GM12878 (cell line): Measurements from ENCODE around the gene CDC6. TPM values are rescaled to one million over a fixed set of nuclear protein-coding genes. Genes with fewer than 3 reads are reported as not detected.

Experiments
- ATAC-seq: fragments of 200-7000 bp; cut with Tn5 transposase; 3 replicates; pipeline ENCODE4 v1.9.1; 2020; ENCODE audit warnings: mild to moderate bottlenecking, moderate library complexity
- BruUV-seq: library from RNA; stranded (reverse); fragments of 400-500 nt; replicated peaks from 2 replicates; lab custom pipeline; 2021; lab: Mats Ljungman, UMichigan
- CTCF ChIA-PET: fragments of 300-600 bp; sonication (Branson Sonifier 250); formaldehyde crosslinking; extraction: SDS; loops from one replicate; lab custom pipeline; 2021; ENCODE audit warnings: inconsistent platforms; lab: Yijun Ruan, JAX
- POLR2A ChIA-PET: fragments of 350-600 bp; formaldehyde crosslinking; extraction: SDS; loops from one replicate; lab custom pipeline; 2021; ENCODE audit warnings: inconsistent platforms; lab: Charles Lee
- RAD21 ChIA-PET: fragments of 300-600 bp; sonication (Branson Sonifier 250); formaldehyde crosslinking; loops from one replicate; lab custom pipeline; 2023; ENCODE audit warnings: antibody characterized with exemption; ENCODE audit not compliant: unreplicated experiment; lab: Charles Lee
- SMC1A ChIA-PET: fragments of 300-600 bp; sonication (Branson Sonifier 250); formaldehyde crosslinking; loops from one replicate; lab custom pipeline; 2023; ENCODE audit not compliant: unreplicated experiment, uncharacterized antibody; lab: Charles Lee
- DNase-seq: peaks from one replicate; pipeline ENCODE4 v3.0.0-alpha.2; 2011; ENCODE audit warnings: low read depth, low spot score
- FAIRE-seq: peaks from 3 replicates; lab custom pipeline; 2011; peaks lifted over from hg19 to GRCh38; lab: Jason Lieb, UNC
- H2AFZ ChIP-seq: 2 replicates; pipeline ENCODE4 v1.6.0; 2011; ENCODE audit warnings: low read depth, low read length, control low read depth; ENCODE audit not compliant: control insufficient read depth
- H3K27ac ChIP-seq: 2 replicates; pipeline ENCODE4 v1.5.1; 2011; ENCODE audit warnings: control low read depth; ENCODE audit not compliant: control insufficient read depth, insufficient read depth
- H3K27me3 ChIP-seq, 2 experiments: replicated peaks in 1 of 2; 2 replicates each; pipeline versions ENCODE4 v1.6.0 to v1.6.1; 2011; ENCODE audit warnings: low read length in 1 of 2; ENCODE audit not compliant: control insufficient read depth in 2 of 2, insufficient read depth in 2 of 2
- H3K36me3 ChIP-seq, 2 experiments: 2 replicates each; pipeline ENCODE4 v1.5.1; 2011; ENCODE audit warnings: low read length in 1 of 2; ENCODE audit not compliant: control insufficient read depth in 2 of 2, insufficient read depth in 2 of 2
- H3K4me1 ChIP-seq: 2 replicates; pipeline ENCODE4 v1.6.1; 2011; ENCODE audit warnings: mild to moderate bottlenecking, low read length, moderate library complexity, mixed read lengths; ENCODE audit not compliant: control insufficient read depth, insufficient read depth
- H3K4me2 ChIP-seq: 2 replicates; pipeline ENCODE4 v1.6.0; 2011; ENCODE audit warnings: control low read depth; ENCODE audit not compliant: control insufficient read depth, insufficient read depth
- H3K4me3 ChIP-seq: fragments of 200-600 bp; sonication (generic); 2 replicates; pipeline ENCODE4 v1.5.1; 2016
- H3K79me2 ChIP-seq: 2 replicates; pipeline ENCODE4 v1.6.0; 2011; ENCODE audit warnings: low read length; ENCODE audit not compliant: control insufficient read depth, insufficient read depth
- H3K9ac ChIP-seq: 2 replicates; pipeline ENCODE4 v1.8.0; 2011; ENCODE audit warnings: low read length, control low read depth, mixed read lengths; ENCODE audit not compliant: control insufficient read depth, insufficient read depth
- H3K9me3 ChIP-seq: replicated peaks from 3 replicates; pipeline ENCODE4 v1.5.1; 2011; ENCODE audit warnings: mild to moderate bottlenecking, low read length; ENCODE audit not compliant: control insufficient read depth, insufficient read depth
- H4K20me1 ChIP-seq: 2 replicates; pipeline ENCODE4 v1.6.0; 2011; ENCODE audit not compliant: control insufficient read depth, insufficient read depth
- BHLHE40 ChIP-seq, 2 experiments: fragments of 450-650 bp in 1 of 2; IDR thresholded peaks; 2 replicates each; pipeline ENCODE4 v1.6.1; 2011 to 2017; ENCODE audit warnings: low read depth in 2 of 2, borderline replicate concordance in 1 of 2, improper control_type of control experiment in 1 of 2, low read length in 1 of 2, mild to moderate bottlenecking in 1 of 2
- BMI1 ChIP-seq: fragments of 450-650 bp; IDR thresholded peaks from 2 replicates; pipeline ENCODE4 v1.6.1; 2016; ENCODE audit warnings: mild to moderate bottlenecking, moderate library complexity, borderline replicate concordance
- DPF2 ChIP-seq: fragments of 450-650 bp; IDR thresholded peaks from 2 replicates; pipeline ENCODE4 v1.6.1; 2017; ENCODE audit warnings: mild to moderate bottlenecking
- E2F8 ChIP-seq: fragments of 450-650 bp; IDR thresholded peaks from 2 replicates; pipeline ENCODE4 v1.6.1; 2018; ENCODE audit warnings: mild to moderate bottlenecking, low read depth, moderate library complexity; ENCODE audit not compliant: partially characterized antibody
- EED ChIP-seq: sonication (generic); IDR thresholded peaks from 2 replicates; pipeline ENCODE4 v1.6.1; 2016; ENCODE audit warnings: antibody characterized with exemption, low read depth
- EGR1 ChIP-seq, 2 experiments: IDR thresholded peaks; 1 replicate in 1 of 2; 2 replicates in 1 of 2; pipeline ENCODE4 v1.6.1; 2011 to 2012; ENCODE audit warnings: low read depth in 2 of 2, low read length in 2 of 2, borderline replicate concordance in 1 of 2, mild to moderate bottlenecking in 1 of 2, moderate library complexity in 1 of 2
- FOXM1 ChIP-seq: IDR thresholded peaks from 2 replicates; pipeline ENCODE4 v1.6.1; 2012; ENCODE audit warnings: low read depth, mild to moderate bottlenecking, inconsistent platforms, low read length, moderate library complexity
- GATAD2B ChIP-seq: fragments of 450-650 bp; conservative IDR thresholded peaks from 2 replicates; pipeline ENCODE4 v1.6.1; 2017; ENCODE audit warnings: low read depth, mild to moderate bottlenecking, moderate library complexity
- HCFC1 ChIP-seq: fragments of 150-350 bp; IDR thresholded peaks from 2 replicates; pipeline ENCODE4 v1.6.1; 2014; ENCODE audit warnings: low read length
- JUNB ChIP-seq: IDR thresholded peaks from 2 replicates; pipeline ENCODE4 v1.6.1; 2016; ENCODE audit warnings: antibody characterized with exemption, mild to moderate bottlenecking
- MYC ChIP-seq: IDR thresholded peaks from 2 replicates; pipeline ENCODE4 v1.6.1; 2011; ENCODE audit warnings: mild to moderate bottlenecking, low read length, moderate library complexity, inconsistent platforms; ENCODE audit not compliant: insufficient read depth, insufficient replicate concordance, insufficient read length, severe bottlenecking
- NFYA ChIP-seq: IDR thresholded peaks from 2 replicates; pipeline ENCODE4 v1.6.1; 2011; ENCODE audit warnings: low read depth, mild to moderate bottlenecking, low read length, improper control_type of control experiment, borderline replicate concordance
- NR2F1 ChIP-seq: fragments of 450-650 bp; conservative IDR thresholded peaks from 2 replicates; pipeline ENCODE4 v1.6.1; 2017; ENCODE audit warnings: mild to moderate bottlenecking
- RAD21 ChIP-seq: IDR thresholded peaks from 2 replicates; pipeline ENCODE4 v1.6.1; 2011; ENCODE audit warnings: mild to moderate bottlenecking, low read depth, low read length, moderate library complexity; ENCODE audit not compliant: insufficient read depth
- SIN3A ChIP-seq: IDR thresholded peaks from 2 replicates; pipeline ENCODE4 v1.6.1; 2012; ENCODE audit warnings: low read depth, low read length, improper control_type of control experiment
- SMAD1 ChIP-seq: fragments of 450-650 bp; IDR thresholded peaks from 2 replicates; pipeline ENCODE4 v1.6.1; 2018; ENCODE audit warnings: mild to moderate bottlenecking, low read depth; ENCODE audit not compliant: partially characterized antibody
- SMC3 ChIP-seq: IDR thresholded peaks from 2 replicates; pipeline ENCODE4 v1.6.1; 2011; ENCODE audit warnings: low read length, improper control_type of control experiment, borderline replicate concordance
- STAT1 ChIP-seq: fragments of 450-650 bp; conservative IDR thresholded peaks from 2 replicates; pipeline ENCODE4 v1.6.1; 2014; ENCODE audit warnings: antibody characterized with exemption, mild to moderate bottlenecking
- STAT3 ChIP-seq: IDR thresholded peaks from 2 replicates; pipeline ENCODE4 v1.6.1; 2011; ENCODE audit warnings: low read depth, low read length, improper control_type of control experiment
- SUPT20H ChIP-seq: IDR thresholded peaks from 2 replicates; pipeline ENCODE4 v1.6.1; 2011; ENCODE audit warnings: low read depth, mild to moderate bottlenecking, low read length, moderate library complexity, borderline replicate concordance; ENCODE audit not compliant: control insufficient read depth
- YY1 ChIP-seq: IDR thresholded peaks from 2 replicates; pipeline ENCODE4 v1.6.1; 2011; ENCODE audit warnings: low read depth, mild to moderate bottlenecking, low read length
- ZNF207 ChIP-seq: fragments of 450-650 bp; IDR thresholded peaks from 2 replicates; pipeline ENCODE4 v1.6.1; 2014; ENCODE audit warnings: antibody characterized with exemption, mild to moderate bottlenecking, borderline replicate concordance
- ZNF384 ChIP-seq: IDR thresholded peaks from 2 replicates; pipeline ENCODE4 v1.6.1; 2012; ENCODE audit warnings: low read depth, mild to moderate bottlenecking, low read length, improper control_type of control experiment, borderline replicate concordance
- ZSCAN29 ChIP-seq: fragments of 450-650 bp; IDR thresholded peaks from 2 replicates; pipeline ENCODE4 v1.6.1; 2017; ENCODE audit warnings: mild to moderate bottlenecking, moderate library complexity
- ZZZ3 ChIP-seq: IDR thresholded peaks from 2 replicates; pipeline ENCODE4 v1.6.1; 2011; ENCODE audit warnings: low read depth; ENCODE audit not compliant: control insufficient read depth, insufficient read length
- WGBS: methylation state at CpG from one replicate; pipeline ENCODE4 v1.1.6; 2016; ENCODE audit warnings: low lambda C conversion rate; ENCODE audit not compliant: insufficient replicate concordance, insufficient coverage; ENCODE audit errors: missing lambda C conversion rate; 5-methylcytosine and 5-hydroxymethylcytosine counted together
- in situ Hi-C: fragments of 300-500 bp; cut with MboI; formaldehyde crosslinking; loops from 9 replicates; pipeline ENCODE4 v1.14.3; 2018; ENCODE audit warnings: mixed read lengths
- intact Hi-C: fragments of 100-400 bp; cut with micrococcal nuclease; formaldehyde crosslinking; loops from one replicate; pipeline ENCODE4 v1.14.2; 2022; ENCODE audit not compliant: unreplicated experiment
- polyA plus RNA-seq, 11 experiments: library from polyadenylated mRNA; depleted of rRNA in 4 of 11; unstranded in 6 of 11; stranded (reverse) in 5 of 11; fragments of >200 nt; fragmentation: Nextera tagmentation in 4 of 11; fragmentation: Illumina TruSeq in 1 of 11; extraction: Ambion mirVana in 4 of 11; extraction: Trizol in 1 of 11; gene quantifications; 1 replicate in 1 of 11; 2 replicates in 10 of 11; pipeline versions ENCODE4 v1.2.1 to v1.2.3, GENCODE V29; 2011 to 2016; ENCODE audit warnings: inconsistent platforms in 2 of 11, missing spikeins in 2 of 11, low read depth in 1 of 11
- total RNA-seq, 4 experiments: library from RNA; depleted of rRNA in 3 of 4; stranded (reverse); fragments of >200 nt in 3 of 4; fragmentation: Illumina TruSeq in 1 of 4; extraction: Trizol in 1 of 4; gene quantifications; 2 replicates each; pipeline versions ENCODE4 v1.2.1 to v1.2.3, GENCODE V29; 2013 to 2021

Gene CDC6
- total and polyA plus RNA-seq, 10 of the 15 experiments (the other 5 are each of a cell fraction or from before 2014, with no cell fraction given) = 13.3 to 60.9 (median 47.6) TPM

GRCh38 chr17:40314584-40314956 is 26.9 kb downstream of the CDC6 start:
- no peaks in the 10 kb centered on the region for H3K27me3 ChIP-seq
- SMC1A ChIA-PET = no interaction called here
- no peak overlapping the region for H2AFZ ChIP-seq
- DNase-seq (no peak), ATAC-seq (no peak), FAIRE-seq (no peak)
- H3K79me2 ChIP-seq = peaks cover 17% of the 10 kb centered on the region
- no peak overlapping the region for H3K4me2 ChIP-seq
- BruUV-seq = no TSS peak
- no peaks in the 10 kb centered on the region for H3K9me3 ChIP-seq
- no peaks in the 10 kb centered on the region for H4K20me1 ChIP-seq
- H3K4me1 ChIP-seq = peaks cover 56% of the 10 kb centered on the region
- intact Hi-C loops (loop anchor here (10.0 kb wide), 1 partner anchor 100 kb away; the partner anchor contains the start of gene TOP2A), in situ Hi-C loops (no loop called here)
- H3K9ac ChIP-seq = no peak overlapping the region
- POLR2A ChIA-PET = interaction anchor here (9.8 kb wide), 1 partner anchor 10 kb away, joined by 123 read pairs; no protein-coding TSS in a partner anchor
- CTCF ChIA-PET = interaction anchor here (1.4 to 5.5 kb wide), 4 partner anchors 10 to 40 kb away, joined by 5 to 23 read pairs (median 7); no protein-coding TSS in a partner anchor
- WGBS = 0% methylated on average over 3 of the region's 3 CpGs
- H3K4me3 ChIP-seq = no peak overlapping the region
- no peaks in the 10 kb centered on the region; a peak in 1 of 4 replicates for H3K36me3 ChIP-seq
- RAD21 ChIA-PET = interaction anchor here (1.5 to 18.7 kb wide), 3 partner anchors 12 to 40 kb away, joined by 5 to 271 read pairs (median 6); no protein-coding TSS in a partner anchor
- no peak overlapping the region for H3K27ac ChIP-seq
- TF ChIP-seq EED = no peak
- no peak for TF ChIP-seq GATAD2B
- TF ChIP-seq FOXM1 = no peak
- TF ChIP-seq STAT3 = no peak
- TF ChIP-seq ZSCAN29 = no peak
- TF ChIP-seq RAD21 = no peak
- no peak for TF ChIP-seq YY1
- peak; percentile 72 for TF ChIP-seq SMAD1
- no peak for TF ChIP-seq NR2F1
- 0 out of 2 replicates have a peak, but pooled peaks have one; percentile 24 for TF ChIP-seq DPF2
- no peak for TF ChIP-seq MYC
- TF ChIP-seq JUNB = no peak
- TF ChIP-seq ZNF384 = no peak
- no peak for TF ChIP-seq SMC3
- 0 out of 4 replicates have a peak, but pooled peaks of 1 of the 2 experiments have one; percentile 13 for TF ChIP-seq BHLHE40 (IDR thresholded peaks at IDR 0.05; ENCODE audit: borderline replicate concordance in 1 of 2, low read depth in 2 of 2, low read length in 1 of 2)
- TF ChIP-seq NFYA = no peak
- TF ChIP-seq ZZZ3 = no peak
- no peak for TF ChIP-seq ZNF207
- no peak for TF ChIP-seq EGR1 (IDR thresholded peaks at IDR 0.05; ENCODE audit: borderline replicate concordance in 1 of 2, low read depth in 2 of 2, low read length in 2 of 2)
- TF ChIP-seq HCFC1 = no peak
- no peak for TF ChIP-seq SUPT20H
- TF ChIP-seq BMI1 = no peak
- no peak for TF ChIP-seq SIN3A
- TF ChIP-seq STAT1 = no peak
- TF ChIP-seq E2F8 = no peak
